H9 (cell line): ENCODE results near the gene GSG1L. TPM values are rescaled to one million over a fixed set of nuclear protein-coding genes. Genes with fewer than 3 reads are reported as not detected.

ENCODE experiments used
- DNase-seq: peaks from one replicate; pipeline ENCODE4 v3.0.0-alpha.2; 2017
- H2AFZ ChIP-seq: one replicate; pipeline ENCODE4 v1.6.1; 2013; ENCODE audit warnings: mild to moderate bottlenecking, low read length, control low read depth, moderate library complexity
- H2AK5ac ChIP-seq: 2 replicates; pipeline ENCODE4 v1.6.1; 2013; ENCODE audit warnings: low read length, control low read depth, mixed read lengths; ENCODE audit not compliant: insufficient read length
- H2BK120ac ChIP-seq: one replicate; pipeline ENCODE4 v1.6.1; 2013; ENCODE audit warnings: low read depth, mild to moderate bottlenecking, low read length, control low read depth, inconsistent platforms; ENCODE audit not compliant: poor library complexity, severe bottlenecking
- H2BK12ac ChIP-seq: 2 replicates; pipeline ENCODE4 v1.6.1; 2013; ENCODE audit warnings: low read length, control low read depth, mixed read lengths, low read depth; ENCODE audit not compliant: insufficient read length
- H2BK15ac ChIP-seq: 2 replicates; pipeline ENCODE4 v1.6.1; 2013; ENCODE audit warnings: low read depth, low read length, control low read depth
- H2BK20ac ChIP-seq: one replicate; pipeline ENCODE4 v1.6.1; 2013; ENCODE audit warnings: low read depth, mild to moderate bottlenecking, low read length, control low read depth, inconsistent platforms; ENCODE audit not compliant: poor library complexity, severe bottlenecking
- H2BK5ac ChIP-seq: 2 replicates; pipeline ENCODE4 v1.6.1; 2013; ENCODE audit warnings: low read length, control low read depth, mixed read lengths; ENCODE audit not compliant: insufficient read length
- H3K14ac ChIP-seq: 2 replicates; pipeline ENCODE4 v1.6.1; 2013; ENCODE audit warnings: low read length, control low read depth; ENCODE audit not compliant: insufficient read depth
- H3K18ac ChIP-seq: 2 replicates; pipeline ENCODE4 v1.6.1; 2013; ENCODE audit warnings: low read depth, mild to moderate bottlenecking, mixed read lengths, low read length, control low read depth; ENCODE audit not compliant: insufficient read length
- H3K23ac ChIP-seq: 2 replicates; pipeline ENCODE4 v1.6.1; 2013; ENCODE audit warnings: low read length, control low read depth, mixed read lengths, low read depth; ENCODE audit not compliant: insufficient read length
- H3K23me2 ChIP-seq: 2 replicates; pipeline ENCODE4 v1.6.1; 2013; ENCODE audit warnings: low read depth, mild to moderate bottlenecking, mixed read lengths, low read length, control low read depth; ENCODE audit not compliant: insufficient read length, poor library complexity, severe bottlenecking
- H3K27ac ChIP-seq: 2 replicates; pipeline ENCODE4 v1.5.1; 2013; ENCODE audit warnings: low read length, control low read depth, mixed read lengths, low read depth; ENCODE audit not compliant: insufficient read length
- H3K27me3 ChIP-seq: 2 replicates; pipeline ENCODE4 v1.6.1; 2013; ENCODE audit warnings: low read length, control low read depth, inconsistent platforms; ENCODE audit not compliant: insufficient read depth
- H3K4ac ChIP-seq: 2 replicates; pipeline ENCODE4 v1.6.1; 2013; ENCODE audit warnings: low read depth, mild to moderate bottlenecking, control low read depth, inconsistent platforms, low read length, moderate library complexity
- H3K4me1 ChIP-seq: 2 replicates; pipeline ENCODE4 v1.6.1; 2013; ENCODE audit warnings: low read length, control low read depth, inconsistent platforms; ENCODE audit not compliant: insufficient read depth
- H3K4me2 ChIP-seq: 2 replicates; pipeline ENCODE4 v1.6.1; 2013; ENCODE audit warnings: low read length, control low read depth, mixed read lengths; ENCODE audit not compliant: insufficient read length, insufficient read depth
- H3K56ac ChIP-seq: 2 replicates; pipeline ENCODE4 v1.6.1; 2013; ENCODE audit warnings: low read depth, mild to moderate bottlenecking, mixed read lengths, low read length, control low read depth; ENCODE audit not compliant: insufficient read length
- H3K79me1 ChIP-seq: 2 replicates; pipeline ENCODE4 v1.6.1; 2013; ENCODE audit warnings: low read depth, mild to moderate bottlenecking, moderate library complexity, low read length, control low read depth, inconsistent platforms; ENCODE audit not compliant: insufficient read depth, poor library complexity, severe bottlenecking
- H3K79me2 ChIP-seq: 2 replicates; pipeline ENCODE4 v1.6.1; 2013; ENCODE audit warnings: low read length, control low read depth, inconsistent platforms; ENCODE audit not compliant: insufficient read depth
- H3K9ac ChIP-seq: 2 replicates; pipeline ENCODE4 v1.6.1; 2013; ENCODE audit warnings: low read length, control low read depth, mixed read lengths; ENCODE audit not compliant: insufficient read length; ENCODE audit errors: extremely low read depth
- H3K9me3 ChIP-seq: one replicate; pipeline ENCODE4 v1.6.1; 2013; ENCODE audit warnings: low read depth, low read length, inconsistent platforms; ENCODE audit not compliant: control insufficient read depth
- H3T11ph ChIP-seq: one replicate; pipeline ENCODE4 v1.6.1; 2013; ENCODE audit warnings: mild to moderate bottlenecking, low read length, control low read depth, inconsistent platforms
- H4K20me1 ChIP-seq: one replicate; pipeline ENCODE4 v1.6.1; 2013; ENCODE audit not compliant: control insufficient read depth, insufficient read length, insufficient read depth
- H4K5ac ChIP-seq: 2 replicates; pipeline ENCODE4 v1.6.1; 2013; ENCODE audit warnings: low read depth, mild to moderate bottlenecking, mixed read lengths, low read length, control low read depth; ENCODE audit not compliant: insufficient read length
- H4K8ac ChIP-seq: replicated peaks from 2 replicates; pipeline ENCODE4 v1.6.1; 2013; ENCODE audit warnings: low read length, control low read depth, mixed read lengths, low read depth; ENCODE audit not compliant: insufficient read length
- H4K91ac ChIP-seq: 2 replicates; pipeline ENCODE4 v1.6.1; 2013; ENCODE audit warnings: low read depth, mild to moderate bottlenecking, moderate library complexity, mixed read lengths, low read length, control low read depth; ENCODE audit not compliant: insufficient read length
- H3K27ac Mint-ChIP-seq, 3 experiments: 2 replicates in 2 of 3; 3 replicates in 1 of 3; pipeline ENCODE4 v1.8.0; 2020 to 2021; ENCODE audit warnings: mixed read lengths in 3 of 3, mild to moderate bottlenecking in 1 of 3, moderate library complexity in 1 of 3
- H3K27me3 Mint-ChIP-seq: 2 replicates; pipeline ENCODE4 v1.8.0; 2021; ENCODE audit warnings: low read depth, mild to moderate bottlenecking, moderate library complexity, mixed read lengths
- H3K36me3 Mint-ChIP-seq, 3 experiments: 2 replicates in 2 of 3; 3 replicates in 1 of 3; pipeline ENCODE4 v1.8.0; 2020 to 2021; ENCODE audit warnings: low read depth in 3 of 3, mixed read lengths in 3 of 3; ENCODE audit not compliant: insufficient read depth in 1 of 3
- H3K4me1 Mint-ChIP-seq, 2 experiments: 2 replicates each; pipeline ENCODE4 v1.8.0; 2020; ENCODE audit warnings: mixed read lengths in 2 of 2
- H3K4me3 Mint-ChIP-seq, 2 experiments: 2 replicates in 1 of 2; 3 replicates in 1 of 2; pipeline ENCODE4 v1.8.0; 2020 to 2021; ENCODE audit warnings: mild to moderate bottlenecking in 2 of 2, mixed read lengths in 2 of 2, moderate library complexity in 1 of 2
- H3K9me3 Mint-ChIP-seq, 2 experiments: 2 replicates in 1 of 2; 3 replicates in 1 of 2; pipeline ENCODE4 v1.8.0; 2020; ENCODE audit warnings: mild to moderate bottlenecking in 2 of 2, mixed read lengths in 2 of 2, moderate library complexity in 1 of 2
- CTCF ChIP-seq: fragments of 200-600 bp; sonication (generic); conservative IDR thresholded peaks from 3 replicates; pipeline ENCODE4 v1.8.0; 2021; ENCODE audit warnings: antibody characterized with exemption, mild to moderate bottlenecking
- WGBS: extraction: QIAGEN DNeasy Blood & Tissue Kit; methylation state at CpG from one replicate; pipeline ENCODE4 v1.1.7; 2013; ENCODE audit warnings: missing lambda C conversion rate, low lambda C conversion rate, mixed read lengths; ENCODE audit not compliant: insufficient read length; ENCODE audit errors: extremely low coverage; 5-methylcytosine and 5-hydroxymethylcytosine counted together
- total RNA-seq: library from RNA; stranded (reverse); gene quantifications from 2 replicates; pipeline ENCODE4 v1.2.1, GENCODE V29; 2021

Gene GSG1L
- total RNA-seq, 1 experiment from 2014 or later = 0.35 TPM

DNA sequence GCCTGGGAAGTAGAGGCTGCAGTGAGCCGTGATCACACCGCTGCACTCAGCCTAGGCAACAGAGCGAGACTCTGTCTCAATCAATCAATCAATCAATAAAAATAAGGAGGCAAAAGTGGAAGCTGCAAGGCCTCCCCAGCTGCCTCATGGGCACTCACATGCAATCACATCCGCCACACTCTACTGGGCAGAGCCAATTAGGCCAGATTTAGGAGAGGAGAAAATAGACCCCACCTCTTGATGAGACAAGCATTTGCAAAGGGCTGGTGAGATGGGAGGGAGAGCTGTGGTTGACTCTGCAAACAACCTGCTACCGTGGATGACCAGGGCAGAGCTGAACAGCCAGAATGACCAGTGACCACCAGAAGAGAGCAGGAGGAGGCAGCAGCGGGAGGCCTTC, 14.7 kb upstream of the GSG1L start:
- H4K5ac ChIP-seq = no peak overlapping the region
- H3K4me1 Mint-ChIP-seq = no peaks in the 10 kb centered on the region
- H3K27me3 ChIP-seq = no peaks in the 10 kb centered on the region

More for the DNA sequence above, 14.7 kb upstream of the GSG1L start:
- Histone ChIP-seq H3K9me3 (no peaks in the 10 kb centered on the region), H3K9ac (no peak overlapping the region), H3K79me1 (no peaks in the 10 kb centered on the region), H3K4me2 (no peak overlapping the region), H4K91ac (no peak overlapping the region), H3K23me2 (no peaks in the 10 kb centered on the region), H4K8ac (no peak overlapping the region), H2AK5ac (no peak overlapping the region), H4K20me1 (no peaks in the 10 kb centered on the region), H3K27ac (no peak overlapping the region), H3K79me2 (no peaks in the 10 kb centered on the region), H3K56ac (no peak overlapping the region), H2BK5ac (no peak overlapping the region), H3K4ac (no peak overlapping the region), H2BK12ac (no peak overlapping the region), H2BK120ac (no peak overlapping the region), H3K4me1 (no peaks in the 10 kb centered on the region), H2BK20ac (no peak overlapping the region), H3K14ac (no peak overlapping the region), H3K23ac (no peak overlapping the region), H2AFZ (no peak overlapping the region), H3K18ac (no peak overlapping the region), H2BK15ac (no peak overlapping the region), H3T11ph (no peak overlapping the region)
- Mint-ChIP-seq H3K4me3 (no peak overlapping the region), H3K36me3 (no peaks in the 10 kb centered on the region), H3K9me3 (no peaks in the 10 kb centered on the region), H3K27me3 (peaks cover 2% of the 10 kb centered on the region), H3K27ac (no peak overlapping the region)
- no peak for TF ChIP-seq CTCF
- WGBS = no CpG with 5 or more reads among the region's 6 CpGs
- no peak for DNase-seq
